Skeletal muscle cell (primary cell): Measurements from ENCODE around the gene LRRC8D.
"Not testable (repeated sequence)": the region's sequence is repeated elsewhere in the genome, so short reads cannot be mapped to it uniquely, and the experiment has no call there.

Experiments used
- DNase-seq: peaks from one replicate; pipeline ENCODE4 v3.0.0-alpha.2; 2010; ENCODE audit warnings: low read depth
- H3K4me3 ChIP-seq: 2 replicates; pipeline ENCODE4 v1.5.1; 2011; ENCODE audit warnings: low read depth, mild to moderate bottlenecking, control low read depth, low read length, moderate library complexity

Gene LRRC8D

GRCh38 chr1:89973471-89974127 lies 152.8 kb downstream of the LRRC8D start:
- H3K4me3 ChIP-seq: no peak overlapping the region

GRCh38 chr1:89974256-89974655 lies 153.4 kb downstream of the LRRC8D start:
- DNase-seq: no peak
- no peak overlapping the region for H3K4me3 ChIP-seq

More at GRCh38 chr1:89973471-89974127, 152.8 kb downstream of the LRRC8D start:
- DNase-seq: no peak

- no peak overlapping the region for H3K4me3 ChIP-seq
- DNase-seq: peak; percentile 78
Observed at GRCh38 chr1:89974696-89975470, 154.1 kb downstream of the LRRC8D start.

GRCh38 chr1:89975540-89976125 lies 154.8 kb downstream of the LRRC8D start:
- no peak for DNase-seq
- H3K4me3 ChIP-seq: no peak overlapping the region

GRCh38 chr1:89978755-89979154 lies 157.9 kb downstream of the LRRC8D start:
- no peak overlapping the region for H3K4me3 ChIP-seq
- no peak for DNase-seq

GRCh38 chr1:89980605-89981004 lies 159.8 kb downstream of the LRRC8D start:
- no peak overlapping the region for H3K4me3 ChIP-seq
- no peak for DNase-seq

- DNase-seq, H3K4me3 ChIP-seq: not testable (repeated sequence)
Observed at GRCh38 chr1:89982846-89983245, 162.0 kb downstream of the LRRC8D start.

GRCh38 chr1:89984564-89985116 lies 163.8 kb downstream of the LRRC8D start:
- DNase-seq, H3K4me3 ChIP-seq: not testable (repeated sequence)

- no peak for DNase-seq
- H3K4me3 ChIP-seq: no peak overlapping the region
Observed at GRCh38 chr1:89986020-89986419, 165.2 kb downstream of the LRRC8D start.
